Anterior cingulate cortex (tissue), 58 donors: Measurements from ENCODE around the gene LRRC45.
A peak's percentile ranks its signal among the peaks of the same experiment; 100 is the strongest.

Experiments
- DNase-seq, 58 donors: peaks; one replicate each; lab custom pipeline; 2025; lab: John Stamatoyannopoulos, UW

Gene LRRC45

GRCh38 chr17:82006468-82007227 is 16.5 kb upstream of the LRRC45 start:
- DNase-seq: peak in 32 of 58 donors; percentile 9 to 65 (median 39)

DNA sequence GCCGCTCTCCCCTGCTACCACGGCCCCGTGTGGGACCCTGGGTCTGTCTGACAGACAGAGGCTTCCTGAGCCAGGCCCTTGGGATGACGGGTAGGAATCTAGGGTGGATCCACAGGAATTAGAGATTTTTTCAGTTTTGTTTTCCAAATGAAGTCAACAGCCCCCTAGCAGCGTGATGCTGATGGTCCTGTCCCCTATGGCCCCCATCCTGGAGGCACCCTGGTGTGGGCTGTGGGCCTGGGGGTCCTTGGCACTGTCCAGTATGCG is 15.9 kb upstream of the LRRC45 start:
- DNase-seq: no peak

DNA sequence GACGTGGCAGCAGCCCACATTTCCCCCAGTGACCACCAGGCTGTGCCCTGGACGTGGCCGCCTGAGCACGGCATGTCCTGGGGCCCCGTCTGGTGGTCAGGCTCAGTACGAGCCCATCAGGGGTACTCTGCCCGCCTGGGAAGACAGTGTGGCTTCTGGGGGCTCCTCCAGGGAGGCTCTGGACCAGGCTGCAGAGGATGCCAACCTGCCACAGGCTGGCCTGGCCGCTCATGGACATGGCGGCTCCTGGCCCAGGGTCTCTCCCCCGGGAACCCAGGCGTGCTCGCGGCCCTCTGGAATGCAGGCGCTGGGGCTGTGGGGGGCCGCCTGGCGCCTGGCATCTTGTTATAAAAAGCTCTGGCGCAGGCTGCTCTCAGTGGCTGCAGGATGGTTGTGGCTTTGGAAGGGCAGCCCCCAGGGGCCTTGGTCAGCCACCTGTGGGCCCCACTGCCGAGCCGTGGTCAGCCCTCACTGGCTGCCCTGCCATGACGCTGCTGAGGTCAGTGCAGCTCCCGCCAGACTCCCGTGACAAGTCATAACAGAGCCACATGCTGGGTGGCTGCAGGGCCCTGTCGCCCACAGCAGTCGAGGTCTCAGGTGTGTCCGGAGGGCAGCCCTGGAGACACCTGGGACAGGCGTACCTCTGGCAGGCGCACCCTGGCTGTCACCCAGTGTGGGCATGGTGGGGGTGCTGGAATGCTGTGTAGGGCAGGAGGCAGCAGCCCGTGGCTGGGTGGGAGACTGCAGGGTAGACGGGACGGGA is 15.4 kb upstream of the LRRC45 start:
- peak in 5 of 58 donors; percentile 6 to 29 (median 26) for DNase-seq

DNA sequence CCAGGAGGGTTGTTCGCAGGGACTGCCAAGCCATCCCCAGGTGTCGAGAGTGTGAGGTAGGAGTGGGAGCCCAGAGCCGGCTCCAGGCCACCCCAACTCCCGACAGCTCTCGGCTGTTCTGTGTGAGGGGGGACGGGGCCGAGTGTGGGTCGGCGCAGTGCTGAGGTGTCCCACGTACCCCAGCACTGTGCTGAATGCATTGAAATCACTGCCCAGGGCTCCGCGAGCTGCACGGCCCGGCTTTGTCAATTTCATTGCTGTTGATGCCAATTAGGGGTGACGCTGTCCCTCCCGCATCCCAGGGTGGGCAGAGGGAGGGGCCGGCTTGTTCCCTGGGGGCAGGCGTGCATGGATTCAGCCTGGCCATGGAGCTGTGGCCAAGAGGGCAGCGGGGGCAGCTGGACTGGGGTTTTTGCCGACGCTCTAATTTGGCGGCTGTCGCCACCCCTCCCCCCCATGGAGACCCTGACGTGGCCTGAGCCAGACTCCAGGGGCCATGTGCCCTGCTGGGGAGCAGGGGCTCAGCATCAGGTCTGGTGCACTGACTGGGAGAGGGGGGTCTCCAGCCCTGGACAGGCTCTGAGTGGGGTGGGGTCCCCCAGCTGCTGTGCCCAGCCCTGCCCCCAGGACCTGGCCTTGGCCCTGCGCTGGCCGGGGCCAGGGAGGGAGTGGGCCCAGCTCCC is 14.7 kb upstream of the LRRC45 start:
- no peak for DNase-seq

GRCh38 chr17:82008941-82009405 is 14.1 kb upstream of the LRRC45 start:
- DNase-seq: no peak

- DNase-seq: no peak
These were observed 13.7 kb upstream of the LRRC45 start for GRCh38 chr17:82009413-82009812.

GRCh38 chr17:82010575-82011525 is 12.3 kb upstream of the LRRC45 start:
- DNase-seq: no peak

DNA sequence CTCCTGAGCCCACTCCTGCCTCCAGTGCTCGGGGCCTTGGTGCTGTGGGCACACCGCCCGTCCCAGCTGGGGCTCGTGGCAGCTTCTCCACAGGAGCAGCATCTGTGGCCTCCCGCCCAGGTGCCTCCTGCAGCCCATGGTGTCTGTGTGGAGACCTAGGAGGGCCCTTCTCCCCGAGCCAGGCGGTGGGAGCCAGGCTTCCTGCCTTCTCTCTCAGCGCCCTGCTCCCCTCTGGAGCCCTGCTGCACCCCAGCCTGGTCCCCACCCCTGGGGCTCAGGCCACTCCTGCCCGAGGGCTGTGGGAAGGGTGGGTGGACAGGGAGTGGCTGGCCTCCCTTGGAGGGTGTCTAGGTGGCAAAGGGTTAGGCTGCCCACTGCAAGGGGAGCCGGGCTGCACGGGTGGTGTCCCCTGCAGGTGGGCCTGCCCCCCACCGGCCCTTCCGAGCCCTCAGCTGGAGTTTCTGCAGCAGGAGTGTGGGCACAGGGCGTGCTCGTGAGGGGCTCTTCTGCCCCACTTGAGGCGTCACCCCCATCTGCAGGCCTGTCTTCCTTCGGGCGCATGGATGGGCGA is 11.4 kb upstream of the LRRC45 start:
- DNase-seq: no peak

DNA sequence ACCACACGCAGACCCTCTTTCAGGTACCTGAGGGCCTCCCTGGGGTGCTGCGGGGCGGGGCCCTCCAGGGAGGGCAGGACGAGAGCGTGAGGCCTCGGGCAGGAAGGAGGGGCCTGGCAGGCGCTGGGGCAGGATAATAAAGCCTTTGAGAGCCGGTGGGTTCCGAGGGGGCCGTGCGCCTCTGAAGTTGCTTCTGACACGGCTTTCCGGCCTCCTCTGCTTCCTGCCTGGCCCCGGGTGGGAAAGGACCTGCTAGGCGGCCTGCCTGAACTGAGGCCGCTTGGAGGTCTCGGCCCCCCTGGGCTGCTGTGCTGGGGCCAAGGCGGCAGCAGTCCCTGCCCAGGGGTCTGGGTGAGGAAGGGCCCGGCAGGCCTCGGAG is 10.9 kb upstream of the LRRC45 start:
- DNase-seq: no peak

GRCh38 chr17:82012640-82013295 is 10.3 kb upstream of the LRRC45 start:
- no peak for DNase-seq

DNA sequence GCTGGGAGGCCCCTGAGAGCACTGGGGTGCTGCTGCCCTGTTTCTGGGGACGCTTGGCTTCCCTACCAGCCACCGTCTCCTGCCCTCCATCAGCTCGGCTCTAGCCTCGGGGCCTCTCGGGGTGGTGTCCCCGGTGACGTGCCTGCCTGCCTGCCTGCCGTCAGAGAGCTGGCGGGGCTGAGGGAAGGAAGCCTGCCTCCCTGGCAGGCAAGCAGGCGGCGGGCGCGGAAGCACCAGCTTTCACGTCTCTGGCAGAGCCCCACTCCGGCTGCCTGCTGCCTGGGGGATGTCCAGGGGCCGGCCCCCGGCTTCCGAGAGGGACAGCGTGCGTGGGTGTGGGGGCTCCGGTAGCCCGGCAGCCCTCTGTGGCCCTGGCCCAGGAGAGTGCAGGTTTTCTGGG is 9.8 kb upstream of the LRRC45 start:
- DNase-seq: peak in 35 of 58 donors; percentile 8 to 70 (median 50)

- DNase-seq: no peak
These were observed 9.3 kb upstream of the LRRC45 start for GRCh38 chr17:82013772-82014321.

DNA sequence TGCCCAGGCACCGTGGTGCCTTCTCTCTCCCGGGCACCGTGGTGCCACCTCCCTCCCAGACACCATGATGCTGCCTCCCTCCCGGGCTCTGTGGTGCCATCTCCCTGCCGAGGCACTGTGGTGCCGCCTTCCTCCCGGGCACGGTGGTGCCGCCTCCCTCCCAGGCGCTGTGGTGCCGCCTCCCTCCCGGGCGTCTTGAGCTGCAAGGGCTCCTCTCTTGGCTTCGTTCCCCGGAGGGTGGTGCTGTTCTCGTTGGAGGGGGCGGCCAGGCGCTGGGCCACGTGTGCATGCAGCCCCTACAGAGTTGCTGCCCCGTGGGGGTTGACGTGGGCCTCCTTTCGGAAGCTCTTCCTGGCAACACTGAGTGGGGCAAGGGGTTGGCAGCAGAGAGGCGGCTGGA is 8.7 kb upstream of the LRRC45 start:
- peak in 17 of 58 donors; percentile 14 to 56 (median 32) for DNase-seq

- DNase-seq: no peak
These were observed 8.2 kb upstream of the LRRC45 start for GRCh38 chr17:82014971-82015310.

DNA sequence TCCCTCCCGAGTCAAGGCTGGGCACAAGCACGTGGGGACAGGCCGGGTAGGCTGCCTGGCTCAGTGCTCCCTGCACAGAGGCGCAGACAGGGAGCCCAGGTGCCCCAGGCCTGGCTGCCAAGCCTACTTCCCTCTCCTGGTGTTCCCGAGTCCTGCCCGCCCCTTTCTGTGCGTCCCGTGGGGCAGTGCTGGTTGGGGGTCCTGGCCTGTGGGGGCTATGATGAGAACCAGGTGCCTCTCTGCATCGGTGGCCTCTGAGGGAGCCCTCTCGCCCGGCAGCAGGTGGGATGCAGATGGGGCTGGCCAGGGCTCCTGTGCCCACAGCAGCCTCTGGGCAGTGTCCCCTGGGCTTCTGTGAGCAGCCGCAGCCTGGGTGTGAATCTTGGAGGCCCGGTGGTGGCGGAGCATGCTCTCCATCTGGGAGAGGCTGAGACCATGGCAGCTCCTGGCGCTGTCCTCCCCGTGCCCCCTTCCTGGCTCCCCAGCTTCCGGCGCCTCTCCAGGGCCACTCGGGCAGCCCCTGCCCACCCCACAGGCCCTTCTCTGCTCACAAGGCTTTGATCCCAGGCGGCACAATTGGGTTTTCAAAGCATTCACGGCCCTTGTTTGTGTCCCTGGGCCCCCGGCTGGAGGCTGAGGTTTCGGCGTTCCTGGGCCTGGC is 7.7 kb upstream of the LRRC45 start:
- no peak for DNase-seq

DNA sequence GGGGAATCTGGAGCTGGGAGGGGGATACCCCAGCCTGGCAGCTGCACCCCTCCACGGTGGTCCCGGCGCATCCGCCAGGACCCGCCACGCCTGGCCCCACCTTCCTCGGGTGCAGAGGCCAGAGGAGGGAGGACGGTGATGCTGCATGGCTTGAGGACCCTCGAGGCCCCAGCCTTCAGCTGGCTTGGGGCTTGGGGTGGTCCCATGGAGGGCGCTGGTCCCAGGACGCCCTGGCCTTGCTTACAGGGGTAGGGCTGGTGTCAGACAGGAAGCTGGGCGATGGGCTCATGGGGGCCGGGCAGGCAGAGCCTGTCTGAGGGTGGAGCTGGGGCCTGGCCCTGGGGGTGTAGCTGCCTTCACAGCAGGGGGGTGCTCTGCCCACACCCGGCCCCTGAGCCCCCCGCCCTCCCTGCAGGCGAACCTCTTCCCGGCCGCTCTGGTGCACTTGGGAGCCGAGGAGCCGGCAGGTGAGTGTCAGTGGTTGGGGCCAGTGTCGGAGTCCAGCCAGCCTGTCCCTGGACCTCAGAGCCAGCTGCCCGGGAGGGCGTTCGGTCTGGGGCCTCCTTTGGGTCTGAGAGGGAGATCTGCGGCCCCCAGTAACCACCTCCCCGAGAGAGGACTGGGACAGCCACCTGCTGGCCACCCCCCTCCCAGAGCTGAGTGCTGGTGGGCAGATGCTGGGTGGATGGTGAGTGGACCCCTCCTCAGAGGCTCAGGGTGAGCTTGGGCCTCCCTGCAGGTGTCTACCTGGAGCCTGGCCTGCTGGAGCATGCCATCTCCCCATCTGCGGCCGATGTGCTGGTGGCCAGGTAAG is 6.8 kb upstream of the LRRC45 start:
- no peak for DNase-seq

- no peak for DNase-seq
These were observed 6.1 kb upstream of the LRRC45 start for GRCh38 chr17:82016875-82017459.
